GM18498 (cell line): ENCODE results near the gene HOTAIR.
A peak's percentile ranks its signal among the peaks of the same experiment; 100 is the strongest.

ENCODE experiments used
- ATAC-seq: cut with Tn5 transposase; IDR thresholded peaks from one replicate; pipeline ENCODE4 v1.9.1; 2021; ENCODE audit warnings: mild to moderate bottlenecking, moderate library complexity; ENCODE audit not compliant: unreplicated experiment

The HOTAIR gene

DNA sequence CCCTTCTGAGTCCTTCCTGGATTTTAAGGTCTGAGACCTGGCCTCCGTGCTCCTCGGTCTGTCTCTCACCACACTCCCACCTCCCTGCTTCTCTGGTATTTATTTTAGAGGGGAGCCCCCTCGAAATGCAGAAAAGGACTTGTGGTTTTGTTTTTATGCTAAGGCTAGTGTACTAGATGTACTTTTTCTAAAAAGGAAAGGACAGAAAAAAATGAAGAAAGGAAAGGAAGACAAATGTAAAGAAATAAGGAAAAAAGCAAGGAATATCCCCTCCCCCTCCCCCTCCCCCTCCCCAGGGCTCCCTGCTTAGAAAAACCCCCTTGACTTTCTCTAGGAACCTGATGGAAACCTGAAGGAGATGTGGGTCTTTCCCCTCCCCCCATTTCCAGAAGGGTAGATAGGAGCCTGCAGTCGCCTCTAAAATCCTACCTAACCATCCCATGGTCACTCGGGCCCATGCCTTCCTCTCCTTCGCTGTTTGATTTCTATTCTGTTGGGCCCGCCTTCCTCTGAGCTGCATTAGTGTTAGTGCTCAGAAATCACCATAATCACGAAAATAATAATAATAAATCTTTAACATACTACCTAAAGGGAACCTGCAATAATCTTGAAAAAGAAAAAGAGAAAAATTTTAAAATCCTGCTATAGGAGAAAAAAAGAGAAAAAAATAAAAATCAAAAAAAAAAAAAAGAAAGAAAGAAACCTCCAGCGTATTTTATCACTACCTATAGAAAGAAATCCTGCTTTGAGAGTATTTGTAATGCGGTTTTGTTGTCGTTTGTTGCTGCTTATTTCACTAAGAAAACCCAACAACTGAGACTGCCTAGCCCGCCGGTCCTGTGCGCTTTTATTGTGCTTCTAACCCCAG, 37.1 kb upstream of the HOTAIR start:
- no peak for ATAC-seq

DNA sequence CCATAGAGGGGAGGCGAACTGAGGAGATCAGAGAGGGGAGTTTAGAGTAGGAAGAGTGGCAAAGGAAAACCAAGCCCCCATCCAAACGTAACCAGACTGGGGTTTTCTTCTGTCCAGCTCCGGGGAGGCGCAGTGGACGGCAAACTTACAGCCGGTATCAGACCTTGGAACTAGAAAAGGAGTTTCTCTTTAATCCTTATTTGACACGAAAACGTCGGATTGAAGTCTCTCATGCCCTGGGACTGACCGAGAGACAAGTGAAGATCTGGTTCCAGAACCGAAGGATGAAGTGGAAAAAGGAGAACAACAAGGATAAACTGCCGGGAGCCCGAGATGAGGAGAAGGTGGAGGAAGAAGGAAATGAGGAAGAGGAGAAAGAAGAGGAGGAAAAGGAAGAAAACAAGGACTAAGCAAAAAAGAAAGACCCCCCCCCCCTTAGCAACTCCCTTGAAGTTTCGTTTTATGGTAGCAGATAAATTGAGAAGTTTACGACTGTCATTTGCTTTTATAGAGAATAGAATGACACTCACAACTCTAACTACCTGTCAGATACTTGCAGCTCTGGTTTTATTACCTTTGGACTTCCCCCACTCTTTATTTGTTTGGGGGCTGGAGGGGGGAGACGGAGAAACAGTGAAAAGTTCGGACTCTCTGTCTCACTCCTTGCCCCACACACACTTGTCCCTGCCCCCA, 36.4 kb upstream of the HOTAIR start:
- no peak for ATAC-seq

- no peak for ATAC-seq
Observed at GRCh38 chr12:54010053-54010971, 35.6 kb upstream of the HOTAIR start.

DNA sequence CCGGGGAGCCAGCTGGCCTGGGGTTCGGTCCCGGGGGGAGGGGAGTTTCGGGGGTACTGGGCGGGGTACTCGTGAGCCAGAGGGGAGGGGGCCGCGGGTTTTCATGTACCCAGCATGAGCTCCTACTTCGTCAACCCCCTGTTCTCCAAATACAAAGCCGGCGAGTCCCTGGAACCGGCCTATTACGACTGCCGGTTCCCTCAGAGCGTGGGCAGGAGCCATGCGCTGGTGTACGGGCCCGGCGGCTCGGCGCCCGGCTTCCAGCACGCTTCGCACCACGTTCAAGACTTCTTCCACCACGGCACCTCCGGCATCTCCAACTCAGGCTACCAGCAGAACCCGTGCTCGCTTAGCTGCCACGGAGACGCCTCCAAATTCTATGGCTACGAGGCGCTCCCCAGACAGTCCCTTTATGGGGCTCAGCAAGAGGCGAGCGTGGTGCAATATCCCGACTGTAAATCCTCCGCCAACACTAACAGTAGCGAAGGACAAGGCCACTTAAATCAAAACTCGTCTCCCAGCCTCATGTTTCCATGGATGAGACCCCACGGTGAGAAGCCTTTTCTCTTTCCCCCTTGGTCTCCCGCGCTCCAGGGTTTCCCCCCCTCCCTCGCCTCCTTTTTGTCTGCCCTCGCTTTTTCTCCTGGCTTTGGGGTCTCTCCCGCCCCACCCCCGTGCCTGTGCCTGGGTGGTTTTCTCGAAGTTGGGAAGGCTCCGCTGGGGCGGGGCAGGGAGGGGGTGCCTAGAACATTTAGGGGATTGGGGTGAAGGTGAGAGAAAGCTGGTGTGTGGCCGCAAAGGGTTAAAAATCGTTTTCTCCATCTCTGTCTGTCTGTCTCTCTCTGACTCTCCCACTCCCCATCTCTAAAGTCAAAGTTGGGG, 34.7 kb upstream of the HOTAIR start:
- no peak for ATAC-seq

GRCh38 chr12:54008260-54008552, 33.5 kb upstream of the HOTAIR start:
- ATAC-seq, result no peak

DNA sequence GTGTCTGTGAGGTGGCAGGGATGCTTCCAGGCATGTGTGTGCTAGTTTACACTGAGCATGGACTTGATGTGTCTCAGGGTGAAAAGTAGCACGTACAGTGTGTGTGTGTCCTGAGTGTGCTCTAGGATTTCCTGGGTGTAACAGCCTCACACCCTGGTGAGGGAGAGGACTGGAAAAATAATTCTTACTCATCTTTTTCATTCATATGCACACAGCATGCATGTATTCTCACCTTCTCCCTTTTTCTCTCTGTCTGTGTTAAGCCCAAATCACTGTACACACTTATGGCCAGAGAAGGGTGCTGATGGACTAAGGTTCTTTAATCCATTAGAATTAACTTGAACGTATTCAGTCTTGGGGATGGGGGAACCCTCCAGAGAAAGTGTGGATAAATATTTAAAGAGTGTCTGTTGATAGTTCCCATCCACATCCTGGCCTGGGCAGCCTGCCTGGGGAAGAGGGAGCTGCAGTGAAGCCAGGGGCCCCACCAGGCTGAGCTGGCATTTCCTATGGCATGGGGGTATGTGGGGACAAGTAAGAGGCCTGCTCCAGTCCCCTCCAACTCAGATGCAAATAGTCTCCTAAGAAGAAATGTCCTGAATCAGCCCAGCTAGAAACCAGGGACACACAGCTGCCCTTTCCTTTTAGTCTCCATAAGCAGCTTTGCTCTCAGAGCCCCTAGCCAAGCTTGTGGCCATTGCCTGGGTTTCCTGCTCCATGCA, 32.9 kb upstream of the HOTAIR start:
- no peak for ATAC-seq

- ATAC-seq, result no peak
Observed at GRCh38 chr12:54006559-54007220, 31.9 kb upstream of the HOTAIR start.

DNA sequence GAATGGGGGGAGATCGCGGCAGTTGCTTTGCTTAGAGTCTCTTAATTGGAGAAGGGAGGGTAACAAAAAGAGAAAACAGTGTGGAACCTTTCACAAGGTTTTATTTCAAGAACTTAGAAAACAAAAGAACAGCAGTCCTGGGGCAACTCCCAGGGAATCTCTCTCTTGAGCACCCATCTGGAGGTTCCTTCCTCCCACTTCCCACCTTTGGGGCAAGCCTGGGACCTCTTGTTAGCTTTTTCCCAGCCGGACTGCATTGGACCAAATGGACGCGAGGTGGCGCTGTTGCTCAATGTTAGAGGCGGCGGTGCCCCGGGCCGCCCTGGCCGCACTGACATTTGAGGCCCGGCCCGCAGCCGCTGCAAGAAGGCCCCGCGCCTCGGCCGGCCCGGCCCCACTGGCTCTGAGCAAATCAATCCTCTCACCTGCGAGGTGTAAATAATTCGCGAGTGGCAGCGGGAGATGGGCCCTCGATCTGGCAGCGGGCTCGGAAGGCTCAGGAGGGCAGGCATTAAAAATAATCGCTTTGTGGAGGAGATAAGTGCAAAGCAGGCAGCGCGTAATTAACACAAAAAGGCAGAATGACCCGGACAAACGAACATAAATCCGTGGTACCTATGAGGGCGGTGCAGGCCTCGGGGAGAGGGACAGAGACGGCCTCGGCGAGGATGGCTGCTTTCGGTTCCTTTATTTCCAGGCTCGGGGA, 31.3 kb upstream of the HOTAIR start:
- peak; percentile 65 for ATAC-seq

DNA sequence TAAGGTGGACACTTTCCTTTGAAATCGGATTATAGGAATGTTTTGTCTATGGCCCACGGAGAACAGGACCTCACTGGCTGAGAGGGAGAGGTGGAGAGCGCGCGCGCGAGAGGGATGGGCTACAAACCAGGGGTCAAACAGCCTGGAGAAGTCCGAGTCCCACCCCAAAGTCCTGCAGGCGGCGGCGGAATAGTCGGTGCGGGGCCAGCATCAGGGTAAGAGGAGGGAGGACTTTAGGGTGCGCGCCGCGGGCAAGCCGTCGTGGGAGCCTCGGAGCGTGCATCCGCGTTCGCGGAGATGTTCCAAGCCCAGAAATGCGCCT, 30.7 kb upstream of the HOTAIR start:
- no peak for ATAC-seq

DNA sequence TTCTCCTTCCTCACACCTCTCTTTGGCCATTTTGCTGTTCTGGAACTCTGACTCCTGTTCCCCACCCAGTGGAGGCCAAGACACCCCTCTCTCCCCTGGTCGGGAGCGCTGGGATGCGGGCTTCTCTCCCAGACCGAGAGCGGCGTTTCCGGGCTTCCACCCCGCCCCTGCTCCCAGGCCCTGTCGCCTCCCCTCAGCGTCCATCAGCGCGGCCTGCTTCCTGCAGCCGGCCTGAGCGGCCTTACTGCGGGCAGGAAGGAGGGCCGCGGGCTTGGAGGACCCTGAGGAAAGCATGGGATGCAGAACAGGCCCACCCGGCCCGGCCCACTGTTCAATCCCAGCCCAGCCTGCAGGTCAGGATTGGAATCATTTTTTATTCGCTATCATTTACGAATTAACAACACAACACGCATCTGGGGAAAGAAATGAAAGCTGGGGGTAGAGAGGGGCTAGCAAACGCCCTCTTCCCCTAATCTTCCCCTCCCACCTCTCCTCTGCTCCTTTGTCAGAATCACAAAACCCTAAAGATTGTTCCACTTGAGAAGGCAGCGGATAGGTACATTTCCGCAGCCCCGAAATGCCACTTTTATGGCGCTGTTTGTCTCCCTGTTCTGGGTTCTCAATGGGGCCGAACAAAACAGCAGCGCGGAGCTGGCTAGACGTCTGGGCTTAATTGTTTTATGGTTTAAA, 30.2 kb upstream of the HOTAIR start:
- no peak for ATAC-seq

DNA sequence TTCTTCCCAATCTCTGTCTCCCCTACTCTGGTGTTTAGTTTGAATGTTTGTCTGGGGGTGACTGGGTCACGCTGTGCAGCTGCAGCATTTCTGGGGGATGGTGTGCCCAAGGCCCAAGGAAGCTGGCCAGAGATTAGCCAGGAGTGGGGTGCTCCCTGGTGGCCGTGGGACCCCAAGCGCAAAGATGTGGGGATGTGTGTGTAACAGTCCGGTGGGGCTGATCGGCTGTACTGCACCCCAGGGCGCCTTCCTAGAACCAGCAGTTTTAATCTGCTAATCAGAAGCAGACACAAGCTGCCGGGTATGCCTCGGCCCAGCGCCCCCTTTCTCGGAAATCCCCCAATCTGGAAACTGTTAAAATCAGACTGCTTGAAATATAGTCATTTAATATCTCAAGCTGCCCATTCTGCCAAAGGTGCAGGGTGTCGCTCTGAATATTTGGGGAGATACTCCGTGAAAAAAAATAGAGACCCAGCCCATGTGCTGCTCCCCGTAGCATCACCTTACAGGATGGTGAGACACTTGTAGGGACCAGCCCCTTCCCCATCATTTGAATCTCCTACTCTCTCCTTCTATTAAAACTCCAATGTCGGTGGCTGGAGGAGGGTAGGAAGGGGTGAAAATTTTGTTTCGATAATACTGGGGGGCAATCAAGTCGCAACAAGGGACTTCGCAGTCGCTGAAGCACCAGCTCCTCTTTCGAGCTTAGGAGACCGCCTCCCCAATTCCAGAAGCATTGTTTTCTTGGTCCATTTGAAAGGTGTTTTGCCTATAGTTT, 29.5 kb upstream of the HOTAIR start:
- no peak for ATAC-seq

DNA sequence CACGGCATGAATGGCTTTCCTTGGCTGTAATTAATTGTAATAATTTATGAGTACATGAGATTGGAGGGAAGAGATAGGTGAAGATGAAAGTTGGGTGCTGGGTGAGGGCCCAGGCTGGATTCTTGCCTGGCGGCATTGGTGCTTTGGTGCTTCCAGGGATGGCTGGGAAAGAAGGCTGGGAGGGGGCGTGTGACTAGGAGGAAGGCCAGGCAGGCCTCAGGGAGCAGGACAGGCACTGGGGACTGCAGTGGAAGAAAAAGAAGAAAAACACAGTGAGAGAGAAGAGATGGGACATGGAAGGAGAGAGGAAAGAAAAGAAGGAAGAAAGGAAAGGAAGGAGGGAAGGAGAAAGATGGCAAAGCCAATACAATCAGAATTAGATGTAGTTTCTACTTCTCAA, 28.9 kb upstream of the HOTAIR start:
- ATAC-seq, result no peak

DNA sequence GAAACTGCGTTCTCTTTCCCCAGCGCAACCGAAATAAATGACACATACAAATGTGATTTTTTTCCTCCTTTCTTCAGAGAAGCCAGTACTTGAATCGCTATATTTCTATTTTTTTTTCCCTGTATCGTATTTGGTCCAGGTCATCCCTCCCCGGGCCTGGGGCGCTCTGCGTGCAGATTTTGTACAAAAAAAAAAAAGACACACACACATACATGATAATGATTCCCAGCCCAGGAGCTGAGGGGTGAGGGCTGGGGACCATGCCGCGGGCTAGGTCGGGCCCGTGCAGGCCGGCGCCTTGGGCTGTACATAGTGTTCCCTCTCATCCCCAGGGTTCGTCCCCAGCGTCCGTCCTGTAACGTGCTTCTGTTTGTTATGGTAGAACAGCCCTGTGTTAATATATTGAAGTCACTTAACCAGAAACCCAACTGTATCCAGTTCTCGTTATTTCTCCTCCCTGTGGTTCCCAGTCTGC, 28.2 kb upstream of the HOTAIR start:
- no peak for ATAC-seq

- ATAC-seq, result no peak
Observed at GRCh38 chr12:54002278-54002914, 27.6 kb upstream of the HOTAIR start.

DNA sequence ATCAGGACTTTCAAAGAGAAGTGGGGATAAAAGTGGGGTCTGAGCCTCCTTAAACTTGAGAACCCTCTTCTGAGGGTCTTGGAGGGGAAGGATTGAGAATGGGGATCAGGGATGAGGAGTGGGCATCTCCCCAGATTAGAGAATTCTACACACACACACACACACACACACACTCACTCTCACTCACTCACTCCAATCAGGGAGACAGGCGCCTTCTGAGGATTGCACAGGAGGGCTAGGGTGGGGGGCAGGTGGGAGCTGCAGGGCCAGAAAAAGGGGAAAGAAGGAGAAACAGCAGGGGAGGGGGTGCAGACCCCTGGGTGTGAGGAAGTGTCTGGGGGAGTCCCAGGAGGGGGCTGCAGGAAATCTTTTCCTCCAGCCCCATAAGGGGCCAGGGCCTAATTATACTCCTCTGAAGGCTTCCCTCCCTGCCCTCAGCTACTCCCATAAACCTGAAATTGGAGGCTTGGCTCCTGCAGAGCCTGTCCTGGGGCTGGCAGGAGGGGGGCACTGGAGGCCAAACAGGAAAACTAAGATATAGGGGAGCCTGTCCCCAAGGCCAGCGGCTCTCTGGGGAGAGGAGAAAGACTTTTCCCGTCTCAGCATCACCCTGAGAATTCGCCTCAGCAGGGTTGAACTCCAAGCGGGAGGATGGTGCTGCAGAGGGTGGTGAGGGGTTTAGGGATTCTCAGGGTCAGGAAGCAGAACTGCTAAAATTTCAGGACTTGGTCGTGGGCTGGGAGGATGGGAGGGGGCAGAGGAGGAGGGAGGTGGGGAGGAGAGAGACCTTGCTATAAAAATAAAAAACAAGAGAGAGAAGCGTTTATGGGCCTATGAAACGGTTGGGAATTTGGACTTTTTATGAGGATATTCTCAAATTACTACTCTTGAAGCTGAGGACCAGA, 26.8 kb upstream of the HOTAIR start:
- ATAC-seq, result no peak
